Right ventricle myocardium inferior (tissue), 1 donor: ENCODE results near the gene EPB41L1. TPM values are rescaled to one million over a fixed set of nuclear protein-coding genes. Genes with fewer than 3 reads are reported as not detected.

Experiments
- total RNA-seq: library from RNA; stranded (reverse); fragmentation: NEBNext Ultra II Directional; extraction: Animal tissue kit (Norgen Biotek cat#: 25700); gene quantifications from one replicate; pipeline ENCODE4 v1.2.1, GENCODE V29; 2021
- donor health status: DM: no; HTN: yes; CAD: no; lungs with severe emphysema.

EPB41L1 gene
- total RNA-seq, 1 donor from 2014 or later: 21.5 TPM

Other genes with a start within 250 kb of the EPB41L1 start
- gene SCAND1, start 200.2 kb upstream of the EPB41L1 start, total RNA-seq: 44.8 TPM
- gene CNBD2, start 186.2 kb upstream of the EPB41L1 start, total RNA-seq: 3.5 TPM
- 13.7 TPM for gene AAR2, start 81.7 kb downstream of the EPB41L1 start, total RNA-seq
- 46.3 TPM for gene DLGAP4, start 151.6 kb downstream of the EPB41L1 start, total RNA-seq